ENCODE results near the gene TRPV5.

DNA sequence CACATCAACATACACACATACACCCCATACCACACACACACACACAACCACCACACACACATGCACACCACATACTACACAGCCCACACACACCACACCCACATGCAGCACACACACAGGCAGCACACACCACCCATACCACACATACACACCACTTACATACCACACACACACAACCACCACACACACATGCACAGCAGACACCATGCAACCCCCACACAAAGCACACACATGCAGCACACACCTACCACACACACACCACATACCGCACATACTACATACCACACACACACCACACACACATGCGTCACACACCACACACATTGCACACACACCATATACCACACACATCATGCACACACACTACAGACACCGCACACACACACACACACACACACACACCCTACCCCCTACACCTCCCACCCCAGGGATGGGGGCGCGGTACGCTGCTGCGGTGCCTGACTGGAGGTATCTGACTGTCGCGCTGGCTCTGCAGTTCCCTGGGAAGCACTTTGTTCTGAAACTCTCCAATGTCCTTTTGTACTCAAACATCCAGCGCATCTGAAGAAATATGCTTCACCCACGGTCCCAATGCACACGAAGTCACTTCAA lies 42.6 kb downstream of the TRPV5 start:
- TF ChIP-seq CTCF (IDR thresholded peaks at IDR 0.05) (no peak), POLR2A (IDR thresholded peaks at IDR 0.05) (no peak)
